ENCODE data around the gene DNAJA4.

DNA sequence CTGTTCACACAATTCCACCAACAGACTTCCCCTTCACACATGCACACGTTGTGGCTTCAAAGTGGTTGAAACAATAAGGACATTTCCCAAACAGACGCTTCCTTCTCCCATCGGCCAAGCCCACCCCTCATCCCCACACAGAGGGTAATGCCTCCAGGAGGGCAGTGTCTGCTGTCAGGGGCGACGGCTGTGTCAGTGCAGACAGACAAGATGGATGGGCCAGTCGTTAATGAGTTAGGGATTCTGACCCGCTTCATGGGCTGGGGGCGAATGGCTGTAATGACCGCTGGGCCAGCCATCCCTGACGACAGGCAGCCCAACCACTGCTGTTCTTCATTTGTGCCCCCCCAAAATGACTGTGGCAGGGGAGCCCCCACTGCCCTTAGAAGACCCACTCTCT is 55.2 kb downstream of the DNAJA4 start:
- TF ChIP-seq, protein P1, sequence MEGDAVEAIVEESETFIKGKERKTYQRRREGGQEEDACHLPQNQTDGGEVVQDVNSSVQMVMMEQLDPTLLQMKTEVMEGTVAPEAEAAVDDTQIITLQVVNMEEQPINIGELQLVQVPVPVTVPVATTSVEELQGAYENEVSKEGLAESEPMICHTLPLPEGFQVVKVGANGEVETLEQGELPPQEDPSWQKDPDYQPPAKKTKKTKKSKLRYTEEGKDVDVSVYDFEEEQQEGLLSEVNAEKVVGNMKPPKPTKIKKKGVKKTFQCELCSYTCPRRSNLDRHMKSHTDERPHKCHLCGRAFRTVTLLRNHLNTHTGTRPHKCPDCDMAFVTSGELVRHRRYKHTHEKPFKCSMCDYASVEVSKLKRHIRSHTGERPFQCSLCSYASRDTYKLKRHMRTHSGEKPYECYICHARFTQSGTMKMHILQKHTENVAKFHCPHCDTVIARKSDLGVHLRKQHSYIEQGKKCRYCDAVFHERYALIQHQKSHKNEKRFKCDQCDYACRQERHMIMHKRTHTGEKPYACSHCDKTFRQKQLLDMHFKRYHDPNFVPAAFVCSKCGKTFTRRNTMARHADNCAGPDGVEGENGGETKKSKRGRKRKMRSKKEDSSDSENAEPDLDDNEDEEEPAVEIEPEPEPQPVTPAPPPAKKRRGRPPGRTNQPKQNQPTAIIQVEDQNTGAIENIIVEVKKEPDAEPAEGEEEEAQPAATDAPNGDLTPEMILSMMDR (IDR thresholded peaks at IDR 0.05), result no peak
- TF ChIP-seq POLR2AphosphoS5 (IDR thresholded peaks at IDR 0.05; ENCODE audit: insufficient read depth in 1 of 2, low read depth in 1 of 2), result no peak

Measured in vagina (tissue), 2 donors.